GM19372 (cell line): ENCODE data around the gene GRIK5.

Experiments used
- ATAC-seq: cut with Tn5 transposase; IDR thresholded peaks from one replicate; pipeline ENCODE4 v1.9.1; 2021; ENCODE audit warnings: mild to moderate bottlenecking, low read depth, moderate library complexity; ENCODE audit not compliant: unreplicated experiment

Gene GRIK5

GRCh38 chr19:42096255-42096837 lies 26.3 kb upstream of the GRIK5 start:
- ATAC-seq, result no peak

- no peak for ATAC-seq
Measured at GRCh38 chr19:42095814-42096230, 25.8 kb upstream of the GRIK5 start.

DNA sequence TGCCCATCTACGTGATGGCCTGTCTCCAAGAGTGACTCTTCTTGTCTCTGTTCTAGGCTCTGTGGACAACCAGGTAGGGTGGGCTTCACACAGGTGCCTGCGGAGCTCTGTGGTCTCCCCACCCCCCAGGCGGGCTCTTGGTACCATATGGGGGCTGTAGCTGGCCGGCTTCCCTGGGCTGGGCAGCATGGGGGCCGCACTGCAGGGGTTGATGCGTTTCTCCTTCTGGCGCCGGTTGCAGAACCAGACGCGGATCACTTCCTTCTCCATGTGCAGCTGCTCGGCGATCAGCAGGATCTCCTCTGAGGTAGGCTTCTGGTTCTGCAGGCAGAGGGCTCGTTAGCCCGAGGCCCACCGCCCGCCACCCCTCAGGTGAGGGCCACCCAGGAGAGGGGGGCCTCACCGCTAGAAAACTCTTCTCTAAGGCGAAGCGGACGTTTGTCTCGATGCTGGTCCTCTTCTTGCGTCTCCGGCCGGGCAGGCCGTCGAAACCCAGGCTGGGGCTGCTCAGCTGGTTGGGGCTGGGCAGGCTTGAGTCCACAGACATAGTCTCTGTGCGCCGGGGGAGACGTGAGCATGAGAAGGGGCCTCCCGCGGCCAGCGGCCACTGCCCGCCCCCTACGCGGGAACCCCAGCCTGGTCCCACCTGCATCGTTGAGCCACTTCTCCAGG lies 25.3 kb upstream of the GRIK5 start:
- ATAC-seq, result no peak

GRCh38 chr19:42093926-42094325 lies 23.9 kb upstream of the GRIK5 start:
- no peak for ATAC-seq

DNA sequence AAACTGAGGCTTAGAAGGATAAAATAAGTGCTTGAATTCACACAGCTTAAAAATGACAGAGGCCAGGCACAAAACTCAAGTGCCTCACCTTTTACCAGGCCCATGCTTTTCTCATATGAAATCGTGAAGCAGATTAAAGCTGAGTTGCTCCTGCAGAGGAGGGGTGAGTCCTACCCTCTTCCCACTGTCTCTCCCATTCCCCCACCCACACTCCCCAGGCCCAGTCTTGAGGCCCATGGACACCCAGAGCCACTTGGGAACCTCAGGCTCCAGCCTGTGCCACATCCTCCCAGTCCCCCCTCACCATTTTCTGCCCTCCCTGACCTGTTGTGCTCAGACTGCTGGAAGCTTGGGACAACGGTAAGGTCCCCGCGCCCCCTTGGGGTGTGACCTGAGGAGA lies 23.5 kb upstream of the GRIK5 start:
- ATAC-seq, result no peak

GRCh38 chr19:42092350-42092749 lies 22.3 kb upstream of the GRIK5 start:
- no peak for ATAC-seq

DNA sequence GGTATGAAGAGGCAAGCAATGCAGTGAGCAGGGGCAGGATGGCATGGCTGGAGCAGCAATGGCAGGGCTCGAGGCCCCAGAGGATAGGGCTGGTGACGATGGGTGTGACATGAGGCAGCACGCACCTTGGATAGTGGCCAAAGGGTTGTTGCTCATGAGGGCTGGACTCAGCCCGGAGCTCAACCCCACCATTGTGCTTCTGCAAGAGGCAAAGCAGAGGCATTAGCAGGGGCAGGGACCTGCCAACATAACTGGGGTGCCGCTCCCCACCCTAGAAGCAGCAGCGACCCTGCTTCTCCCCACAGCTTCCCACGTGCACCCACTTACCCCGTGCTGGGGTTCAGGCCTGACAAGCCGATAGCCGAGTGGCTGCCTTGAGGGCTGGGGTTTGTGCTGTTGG lies 21.7 kb upstream of the GRIK5 start:
- ATAC-seq, result no peak

GRCh38 chr19:42091300-42091699 lies 21.3 kb upstream of the GRIK5 start:
- no peak for ATAC-seq

GRCh38 chr19:42090672-42091071 lies 20.7 kb upstream of the GRIK5 start:
- no peak for ATAC-seq

DNA sequence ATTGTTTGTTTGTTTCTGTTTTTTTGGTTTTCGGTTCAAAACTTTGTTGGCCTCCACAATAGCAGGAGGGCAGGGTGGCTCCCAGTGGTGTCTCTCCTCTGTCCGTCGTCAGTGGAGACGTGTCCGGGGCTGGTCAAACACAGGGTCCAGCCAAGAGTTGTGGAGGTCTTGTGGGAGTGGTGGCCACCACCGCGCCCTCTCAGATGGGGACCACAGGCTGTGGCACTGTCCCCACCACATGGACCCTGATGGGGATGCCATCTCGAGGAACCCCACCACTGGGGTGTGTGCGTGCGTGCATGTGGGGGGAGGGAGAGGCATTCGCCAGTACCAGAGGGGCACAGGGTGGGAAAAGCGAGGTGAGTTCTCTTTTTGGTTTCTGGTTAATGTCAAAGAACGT lies 19.8 kb upstream of the GRIK5 start:
- ATAC-seq, result no peak

GRCh38 chr19:42089191-42089750 lies 19.3 kb upstream of the GRIK5 start:
- no peak for ATAC-seq

GRCh38 chr19:42088471-42089190 lies 18.6 kb upstream of the GRIK5 start:
- no peak for ATAC-seq

- no peak for ATAC-seq
Measured at GRCh38 chr19:42086770-42087550, 17.0 kb upstream of the GRIK5 start.

DNA sequence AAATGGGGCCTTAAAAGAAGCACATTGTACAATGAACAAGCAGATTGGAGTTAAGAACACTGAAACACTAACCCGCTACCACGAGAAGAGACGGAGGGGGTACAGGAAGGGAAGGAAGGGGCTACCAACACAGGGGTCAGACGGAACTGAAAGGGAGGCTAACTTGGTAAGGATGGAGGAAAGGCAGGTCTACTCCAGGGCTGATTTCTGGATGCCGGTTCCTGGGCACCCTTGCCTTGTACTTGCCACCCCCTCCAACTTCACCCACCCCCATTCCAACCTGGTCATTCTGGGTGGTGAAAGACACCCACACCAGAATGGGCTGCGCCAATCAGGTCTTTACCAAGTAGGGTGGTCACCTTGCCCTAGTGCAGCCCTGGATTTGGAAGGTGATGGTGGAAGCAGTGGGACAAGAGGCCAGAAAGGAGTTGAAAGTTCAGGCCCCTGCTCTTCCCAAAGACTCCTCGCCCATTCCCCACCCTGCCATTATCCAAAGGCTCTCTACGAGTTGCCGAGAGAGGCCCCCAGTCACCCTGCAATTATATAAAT lies 16.3 kb upstream of the GRIK5 start:
- ATAC-seq, result no peak

DNA sequence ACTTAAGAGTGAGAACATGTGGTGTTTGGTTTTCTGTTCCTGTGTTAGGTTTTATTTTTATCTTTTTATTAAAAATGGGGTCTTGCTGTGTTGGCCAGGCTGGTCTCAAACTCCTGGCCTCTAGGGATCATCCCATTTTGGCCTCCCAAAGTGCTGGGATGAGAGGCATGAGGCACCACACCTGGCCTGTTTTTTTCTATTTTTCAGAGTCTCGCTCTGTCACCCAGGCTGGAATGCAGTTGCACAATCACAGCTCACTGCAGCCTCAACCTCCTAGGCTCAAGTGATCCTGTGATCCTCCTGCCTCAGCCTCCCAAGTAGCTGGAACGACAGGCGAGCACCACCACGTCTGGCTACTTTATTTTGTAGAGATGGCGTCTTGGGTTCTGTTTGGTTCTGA lies 13.5 kb upstream of the GRIK5 start:
- no peak for ATAC-seq

- no peak for ATAC-seq
Measured at GRCh38 chr19:42081584-42082203, 11.7 kb upstream of the GRIK5 start.

DNA sequence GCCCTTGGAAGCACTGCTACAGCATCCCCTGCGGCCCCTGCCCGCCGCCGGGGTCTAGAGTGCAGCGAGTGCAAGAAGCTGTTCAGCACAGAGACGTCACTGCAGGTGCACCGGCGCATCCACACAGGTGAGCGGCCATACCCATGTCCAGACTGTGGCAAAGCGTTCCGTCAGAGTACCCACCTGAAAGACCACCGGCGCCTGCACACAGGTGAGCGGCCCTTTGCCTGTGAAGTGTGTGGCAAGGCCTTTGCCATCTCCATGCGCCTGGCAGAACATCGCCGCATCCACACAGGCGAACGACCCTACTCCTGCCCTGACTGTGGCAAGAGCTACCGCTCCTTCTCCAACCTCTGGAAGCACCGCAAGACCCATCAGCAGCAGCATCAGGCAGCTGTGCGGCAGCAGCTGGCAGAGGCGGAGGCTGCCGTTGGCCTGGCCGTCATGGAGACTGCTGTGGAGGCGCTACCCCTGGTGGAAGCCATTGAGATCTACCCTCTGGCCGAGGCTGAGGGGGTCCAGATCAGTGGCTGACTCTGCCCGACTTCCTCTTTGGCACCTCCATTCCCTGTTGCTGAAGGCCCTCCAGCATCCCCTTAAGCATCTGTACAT lies 10.9 kb upstream of the GRIK5 start:
- ATAC-seq, result no peak

DNA sequence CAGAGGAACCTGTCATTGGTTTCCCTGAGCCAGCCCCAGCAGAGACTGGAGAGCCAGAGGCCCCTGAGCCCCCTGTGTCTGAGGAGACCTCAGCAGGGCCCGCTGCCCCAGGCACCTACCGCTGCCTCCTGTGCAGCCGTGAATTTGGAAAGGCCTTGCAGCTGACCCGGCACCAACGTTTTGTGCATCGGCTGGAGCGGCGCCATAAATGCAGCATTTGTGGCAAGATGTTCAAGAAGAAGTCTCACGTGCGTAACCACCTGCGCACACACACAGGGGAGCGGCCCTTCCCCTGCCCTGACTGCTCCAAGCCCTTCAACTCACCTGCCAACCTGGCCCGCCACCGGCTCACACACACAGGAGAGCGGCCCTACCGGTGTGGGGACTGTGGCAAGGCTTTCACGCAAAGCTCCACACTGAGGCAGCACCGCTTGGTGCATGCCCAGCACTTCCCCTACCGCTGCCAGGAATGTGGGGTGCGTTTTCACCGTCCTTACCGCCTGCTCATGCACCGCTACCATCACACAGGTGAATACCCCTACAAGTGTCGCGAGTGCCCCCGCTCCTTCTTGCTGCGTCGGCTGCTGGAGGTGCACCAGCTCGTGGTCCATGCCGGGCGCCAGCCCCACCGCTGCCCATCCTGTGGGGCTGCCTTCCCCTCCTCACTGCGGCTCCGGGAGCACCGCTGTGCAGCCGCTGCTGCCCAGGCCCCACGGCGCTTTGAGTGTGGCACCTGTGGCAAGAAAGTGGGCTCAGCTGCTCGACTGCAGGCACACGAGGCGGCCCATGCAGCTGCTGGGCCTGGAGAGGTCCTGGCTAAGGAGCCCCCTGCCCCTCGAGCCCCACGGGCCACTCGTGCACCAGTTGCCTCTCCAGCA lies 10.1 kb upstream of the GRIK5 start:
- no peak for ATAC-seq

DNA sequence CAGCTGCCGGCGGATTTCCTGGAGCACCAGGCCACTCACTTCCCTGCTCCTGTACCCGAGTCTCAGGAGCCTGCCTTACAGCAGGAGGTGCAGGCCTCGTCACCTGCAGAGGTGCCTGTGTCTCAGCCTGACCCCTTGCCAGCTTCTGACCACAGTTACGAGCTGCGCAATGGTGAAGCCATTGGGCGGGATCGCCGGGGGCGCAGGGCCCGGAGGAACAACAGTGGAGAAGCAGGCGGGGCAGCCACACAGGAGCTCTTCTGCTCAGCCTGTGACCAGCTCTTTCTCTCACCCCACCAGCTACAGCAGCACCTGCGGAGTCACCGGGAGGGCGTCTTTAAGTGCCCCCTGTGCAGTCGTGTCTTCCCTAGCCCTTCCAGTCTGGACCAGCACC lies 9.3 kb upstream of the GRIK5 start:
- ATAC-seq, result no peak
